Osteoblast (primary cell): ENCODE data around the gene PRX. TPM values are rescaled to one million over a fixed set of nuclear protein-coding genes. Genes with fewer than 3 reads are reported as not detected.

Experiments
- DNase-seq: peaks from one replicate; pipeline ENCODE4 v3.0.0; 2011; ENCODE audit warnings: low spot score, mixed read lengths; ENCODE audit not compliant: insufficient read length; ENCODE audit errors: missing footprints
- H2AFZ ChIP-seq: 2 replicates; pipeline ENCODE4 v1.6.0; 2011; ENCODE audit warnings: mild to moderate bottlenecking, low read length
- H3K27ac ChIP-seq: 2 replicates; pipeline ENCODE4 v1.5.1; 2011; ENCODE audit warnings: mild to moderate bottlenecking, low read depth, low read length, moderate library complexity
- H3K27me3 ChIP-seq: 2 replicates; pipeline ENCODE4 v1.6.0; 2012; ENCODE audit warnings: mild to moderate bottlenecking, control low read depth, inconsistent platforms, low read length, moderate library complexity; ENCODE audit not compliant: insufficient read depth
- H3K36me3 ChIP-seq: 2 replicates; pipeline ENCODE4 v1.5.1; 2011; ENCODE audit warnings: mild to moderate bottlenecking, low read length, control low read depth, moderate library complexity; ENCODE audit not compliant: insufficient read depth
- H3K4me1 ChIP-seq: 2 replicates; pipeline ENCODE4 v1.5.1; 2011; ENCODE audit warnings: mild to moderate bottlenecking, low read length, control low read depth, moderate library complexity; ENCODE audit not compliant: insufficient read depth
- H3K4me2 ChIP-seq: 2 replicates; pipeline ENCODE4 v1.6.0; 2011; ENCODE audit warnings: mild to moderate bottlenecking, low read length; ENCODE audit not compliant: insufficient read depth
- H3K4me3 ChIP-seq: fragments of 200-600 bp; sonication (generic); 3 replicates; pipeline ENCODE4 v1.5.1; 2012; ENCODE audit warnings: mild to moderate bottlenecking, low read length, inconsistent platforms; ENCODE audit not compliant: insufficient read depth
- H3K79me2 ChIP-seq: 2 replicates; pipeline ENCODE4 v1.6.0; 2012; ENCODE audit warnings: mild to moderate bottlenecking, low read length, control low read depth, inconsistent platforms; ENCODE audit not compliant: insufficient read depth
- H3K9me3 ChIP-seq: 2 replicates; pipeline ENCODE4 v1.5.1; 2011; ENCODE audit warnings: low read depth, low read length, control low read depth
- H4K20me1 ChIP-seq: 2 replicates; pipeline ENCODE4 v1.6.0; 2012; ENCODE audit warnings: mild to moderate bottlenecking, low read length, control low read depth; ENCODE audit not compliant: insufficient read depth
- CTCF ChIP-seq: IDR thresholded peaks from 2 replicates; pipeline ENCODE4 v1.5.1; 2011; ENCODE audit warnings: mild to moderate bottlenecking, low read depth, low read length, moderate library complexity; ENCODE audit errors: extremely low read depth
- total RNA-seq: library from RNA; depleted of rRNA; stranded (reverse); fragments of >200 nt; gene quantifications from 2 replicates; pipeline ENCODE4 v1.2.3, GENCODE V29; 2012

PRX gene
- total RNA-seq, 1 donor, result 3.3 TPM

DNA sequence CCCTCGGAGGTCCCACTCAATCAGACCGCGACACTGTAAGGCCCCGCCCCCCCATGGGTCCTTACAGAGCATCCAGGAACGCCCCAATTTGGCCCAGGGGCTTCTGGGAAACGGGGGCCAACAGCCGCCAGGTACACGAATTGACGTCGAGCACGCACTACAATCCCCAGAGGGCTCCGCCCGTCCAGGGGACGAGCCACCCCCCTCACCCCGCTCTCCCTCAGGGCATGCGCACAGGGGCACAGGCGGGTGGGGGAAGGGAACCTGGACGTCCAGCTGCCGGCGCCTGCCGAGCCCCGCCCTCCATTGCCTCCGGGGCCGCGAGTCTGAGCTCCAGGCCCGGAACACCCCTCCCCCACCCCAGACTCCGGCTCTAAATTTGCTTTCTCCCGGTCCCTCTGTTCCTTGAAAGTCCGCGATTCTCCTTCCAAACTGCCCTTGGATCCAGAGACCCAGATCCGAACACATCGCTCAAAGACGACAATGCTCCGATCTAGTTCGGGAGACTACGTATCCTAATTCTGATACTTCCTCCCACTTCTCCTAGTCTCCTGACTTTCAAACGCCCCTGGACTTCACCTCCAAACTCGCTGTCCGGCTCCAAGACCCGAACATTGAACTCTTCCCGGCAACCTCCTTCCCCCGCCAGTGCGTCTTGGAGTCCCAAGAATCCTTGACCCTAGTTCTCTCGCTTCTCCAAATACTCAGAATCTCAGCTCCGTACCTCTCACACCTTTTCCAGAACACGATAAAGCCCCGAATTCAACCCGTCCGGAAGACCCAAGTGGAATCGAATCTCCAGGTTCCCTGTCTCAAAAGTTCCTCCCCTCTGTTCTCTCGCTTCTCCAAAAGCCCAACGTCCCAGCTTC, 30.2 kb upstream of the PRX start:
- Histone ChIP-seq H3K36me3 (peaks cover 26% of the 10 kb centered on the region), H3K4me1 (peaks cover 15% of the 10 kb centered on the region), H4K20me1 (peaks cover 32% of the 10 kb centered on the region)

GRCh38 chr19:40442328-40443130, 29.4 kb upstream of the PRX start:
- peaks cover 15% of the 10 kb centered on the region for H3K4me1 ChIP-seq
- DNase-seq, result no peak
- peaks cover 26% of the 10 kb centered on the region for H3K36me3 ChIP-seq
- H3K27ac ChIP-seq, result peak overlapping the region; percentile 85
- peaks cover 44% of the 10 kb centered on the region for H3K79me2 ChIP-seq
- H4K20me1 ChIP-seq, result peaks cover 32% of the 10 kb centered on the region
- no peaks in the 10 kb centered on the region for H3K27me3 ChIP-seq
- no peaks in the 10 kb centered on the region for H3K9me3 ChIP-seq
- H3K4me2 ChIP-seq, result peak overlapping the region; percentile 97
- no peak for TF ChIP-seq CTCF
- H2AFZ ChIP-seq, result peak overlapping the region; percentile 82
- peak overlapping the region; percentile 100 for H3K4me3 ChIP-seq

More for the DNA sequence above, 30.2 kb upstream of the PRX start:
- Histone ChIP-seq H3K4me3 (peak overlapping the region; percentile 100), H3K9me3 (no peaks in the 10 kb centered on the region), H3K4me2 (peak overlapping the region; percentile 97), H3K79me2 (peaks cover 44% of the 10 kb centered on the region), H3K27ac (peak overlapping the region; percentile 95), H3K27me3 (no peaks in the 10 kb centered on the region), H2AFZ (peak overlapping the region; percentile 88)
- TF ChIP-seq CTCF, result no peak
- peak; percentile 99 for DNase-seq

DNA sequence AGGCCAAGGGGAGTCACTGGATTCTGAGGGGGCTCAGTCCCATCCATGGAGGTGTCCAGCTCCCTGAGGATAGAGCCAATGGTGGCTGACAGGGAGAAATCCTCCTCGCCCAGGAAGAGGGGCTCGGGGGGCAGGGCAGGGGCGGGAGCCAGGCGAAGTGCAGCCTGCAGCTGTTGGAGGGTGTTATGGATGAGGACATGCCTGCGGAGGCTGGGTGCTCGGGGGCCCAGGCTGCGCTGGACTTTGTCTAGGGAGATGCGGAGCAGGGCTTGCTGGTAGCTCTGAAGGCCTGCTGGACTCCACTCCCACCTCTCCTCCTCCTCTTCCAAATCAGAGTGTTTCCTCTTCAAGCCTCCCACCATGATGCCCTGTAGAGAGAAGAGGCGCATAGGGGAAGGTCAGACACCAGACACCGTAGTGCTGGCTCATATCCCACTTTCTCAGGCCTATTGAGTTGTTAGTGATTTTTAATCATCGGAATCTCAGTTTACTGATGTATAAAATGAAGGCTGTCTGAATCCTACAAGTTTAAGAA, 28.6 kb upstream of the PRX start:
- no peak for DNase-seq
- Histone ChIP-seq H3K4me1 (peaks cover 15% of the 10 kb centered on the region), H3K27me3 (no peaks in the 10 kb centered on the region), H3K79me2 (peaks cover 44% of the 10 kb centered on the region), H3K27ac (peak overlapping the region; percentile 85), H4K20me1 (peaks cover 32% of the 10 kb centered on the region), H3K4me3 (peak overlapping the region; percentile 100), H3K9me3 (no peaks in the 10 kb centered on the region), H2AFZ (no peak overlapping the region), H3K36me3 (peaks cover 26% of the 10 kb centered on the region), H3K4me2 (peak overlapping the region; percentile 97)
- TF ChIP-seq CTCF, result no peak
